Liver (tissue), 9 donors: ENCODE measurements around the gene SMARCC2. TPM values are rescaled to one million over a fixed set of nuclear protein-coding genes. Genes with fewer than 3 reads are reported as not detected.
A peak's percentile ranks its signal among the peaks of the same experiment; 100 is the strongest.

Experiments used
- DNase-seq: peaks from one replicate; pipeline ENCODE4 v3.0.0-alpha.2; 2017; ENCODE audit warnings: low spot score
- H3K27ac ChIP-seq, 2 donors: one replicate each; pipeline ENCODE4 v1.7.0; 2013; ENCODE audit warnings: inconsistent platforms in 2 of 2, low read length in 2 of 2, control low read depth in 1 of 2, low read depth in 1 of 2, mild to moderate bottlenecking in 1 of 2
- H3K27me3 ChIP-seq, 4 donors: one replicate each; pipeline versions ENCODE4 v1.6.1 to v1.7.0; 2013; ENCODE audit warnings: low read length in 3 of 4, inconsistent platforms in 1 of 4, mild to moderate bottlenecking in 1 of 4, moderate library complexity in 1 of 4; ENCODE audit not compliant: control insufficient read depth in 4 of 4, insufficient read depth in 4 of 4
- H3K36me3 ChIP-seq, 4 donors: one replicate each; pipeline versions ENCODE4 v1.6.1 to v1.7.0; 2013; ENCODE audit warnings: low read length in 3 of 4, mild to moderate bottlenecking in 3 of 4, low read depth in 1 of 4, moderate library complexity in 1 of 4; ENCODE audit not compliant: control insufficient read depth in 4 of 4, insufficient read depth in 3 of 4
- H3K4me1 ChIP-seq, 4 donors: one replicate each; pipeline versions ENCODE4 v1.6.1 to v1.7.0; 2013; ENCODE audit warnings: low read length in 3 of 4, mild to moderate bottlenecking in 3 of 4, moderate library complexity in 1 of 4; ENCODE audit not compliant: control insufficient read depth in 4 of 4, insufficient read depth in 4 of 4
- H3K4me3 ChIP-seq, 3 donors: one replicate each; pipeline versions ENCODE4 v1.6.1 to v1.7.0; 2013; ENCODE audit warnings: low read length in 3 of 3, control low read depth in 1 of 3, low read depth in 1 of 3, mild to moderate bottlenecking in 1 of 3
- H3K9ac ChIP-seq, 2 donors: one replicate each; pipeline ENCODE4 v1.7.0; 2013; ENCODE audit warnings: low read length in 2 of 2, mild to moderate bottlenecking in 2 of 2, moderate library complexity in 2 of 2, control low read depth in 1 of 2, low read depth in 1 of 2
- H3K9me3 ChIP-seq, 4 donors: one replicate each; pipeline versions ENCODE4 v1.6.1 to v1.7.0; 2013; ENCODE audit warnings: low read length in 3 of 4; ENCODE audit not compliant: control insufficient read depth in 4 of 4
- EGR1 ChIP-seq, 2 donors: IDR thresholded peaks; 2 replicates each; pipeline ENCODE4 v1.6.1; 2016 to 2018; ENCODE audit warnings: antibody characterized with exemption in 2 of 2, low read depth in 2 of 2
- FOXA1 ChIP-seq: IDR thresholded peaks from 2 replicates; pipeline ENCODE4 v1.6.1; 2016; ENCODE audit warnings: antibody characterized with exemption
- FOXA2 ChIP-seq: IDR thresholded peaks from 2 replicates; pipeline ENCODE4 v1.6.1; 2016; ENCODE audit warnings: antibody characterized with exemption
- GABPA ChIP-seq, 2 donors: IDR thresholded peaks in 1 of 2; conservative IDR thresholded peaks in 1 of 2; 2 replicates each; pipeline ENCODE4 v1.6.1; 2016; ENCODE audit warnings: antibody characterized with exemption in 2 of 2, mild to moderate bottlenecking in 1 of 2, moderate library complexity in 1 of 2
- HNF4A ChIP-seq, 2 donors: conservative IDR thresholded peaks; 2 replicates each; pipeline ENCODE4 v1.6.1; 2016; ENCODE audit warnings: antibody characterized with exemption in 2 of 2, mild to moderate bottlenecking in 2 of 2
- HNF4G ChIP-seq: IDR thresholded peaks from 2 replicates; pipeline ENCODE4 v1.6.1; 2016; ENCODE audit warnings: antibody characterized with exemption
- JUND ChIP-seq, 2 donors: IDR thresholded peaks; 2 replicates each; pipeline ENCODE4 v1.6.1; 2016; ENCODE audit warnings: antibody characterized with exemption in 2 of 2
- NR2F2 ChIP-seq: IDR thresholded peaks from 2 replicates; pipeline ENCODE4 v1.6.1; 2016; ENCODE audit warnings: antibody characterized with exemption
- RAD21 ChIP-seq, 2 donors: IDR thresholded peaks; 2 replicates each; pipeline ENCODE4 v1.6.1; 2016; ENCODE audit warnings: antibody characterized with exemption in 2 of 2, mild to moderate bottlenecking in 2 of 2
- RXRA ChIP-seq, 2 donors: IDR thresholded peaks; 2 replicates each; pipeline ENCODE4 v1.6.1; 2017 to 2018; ENCODE audit warnings: antibody characterized with exemption in 2 of 2, mild to moderate bottlenecking in 1 of 2
- SP1 ChIP-seq: IDR thresholded peaks from 2 replicates; pipeline ENCODE4 v1.6.1; 2018; ENCODE audit warnings: antibody characterized with exemption, mild to moderate bottlenecking
- TAF1 ChIP-seq: conservative IDR thresholded peaks from 2 replicates; pipeline ENCODE4 v1.6.1; 2016; ENCODE audit warnings: antibody characterized with exemption, mild to moderate bottlenecking
- YY1 ChIP-seq: IDR thresholded peaks from 2 replicates; pipeline ENCODE4 v1.6.1; 2016; ENCODE audit warnings: antibody characterized with exemption, mild to moderate bottlenecking
- WGBS: extraction: QIAGEN DNeasy Blood & Tissue Kit; methylation state at CpG from one replicate; pipeline ENCODE4 v1.1.7; 2013; 5-methylcytosine and 5-hydroxymethylcytosine counted together
- polyA plus RNA-seq, 2 donors: library from polyadenylated mRNA; stranded (reverse) in 1 of 2; unstranded in 1 of 2; fragments of 200-250 nt in 1 of 2; fragments of >200 nt in 1 of 2; fragmentation: Nextera tagmentation in 1 of 2; extraction: Ambion mirVana in 1 of 2; gene quantifications; one replicate each; pipeline versions ENCODE4 v1.2.1 to v1.2.3, GENCODE V29; 2013 to 2015
- total RNA-seq, 2 donors: library from RNA; depleted of rRNA; stranded (reverse); fragments of >200 nt; gene quantifications; one replicate each; pipeline ENCODE4 v1.2.3, GENCODE V29; 2014
- TF ChIP-seq, protein P1 (sequence below): IDR thresholded peaks from 2 replicates; pipeline ENCODE4 v1.6.1; 2016; ENCODE audit warnings: antibody characterized with exemption
- TF ChIP-seq, protein P2 (sequence below): IDR thresholded peaks from 2 replicates; pipeline ENCODE4 v1.6.1; 2016; ENCODE audit warnings: antibody characterized with exemption
- TF ChIP-seq, protein P3 (sequence below): IDR thresholded peaks from 2 replicates; pipeline ENCODE4 v1.6.1; 2016; ENCODE audit warnings: antibody characterized with exemption
- TF ChIP-seq, protein P4 (sequence below): fragments of 150-350 bp; IDR thresholded peaks from 2 replicates; pipeline ENCODE4 v1.5.1; 2017; ENCODE audit warnings: improper control_type of control experiment, low read depth, low read length; ENCODE audit not compliant: missing input control
- TF ChIP-seq, protein P5 (sequence below): IDR thresholded peaks from 2 replicates; pipeline ENCODE4 v1.6.1; 2016; ENCODE audit warnings: antibody characterized with exemption, mild to moderate bottlenecking
- donor health status: healthy.
- donor health status: healthy.
- donor health status: healthy.
- donor health status: healthy.
- donor health status: healthy.

Gene SMARCC2
- total and polyA plus RNA-seq, 4 donors = 12.8 to 24.8 (median 22.5) TPM

DNA sequence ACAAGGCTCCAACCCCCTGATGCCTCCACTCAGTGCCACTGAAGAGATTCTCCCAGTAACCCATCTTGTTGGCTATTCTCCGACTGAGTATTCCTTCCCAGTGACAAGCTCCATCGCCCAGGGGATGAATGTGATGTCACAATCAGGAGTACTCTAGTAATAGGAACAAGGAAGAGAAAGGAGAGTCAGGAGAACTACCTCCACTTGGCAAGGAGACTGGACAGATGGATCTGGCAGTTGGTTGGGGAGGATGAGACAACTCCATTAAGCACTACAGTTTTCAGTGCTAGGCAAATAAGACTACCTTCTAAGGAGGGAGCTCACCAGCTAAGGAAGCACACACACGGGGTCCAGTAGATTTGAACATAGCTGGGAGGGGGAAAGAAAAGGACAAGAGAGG is 27.2 kb upstream of the SMARCC2 start:
- Histone ChIP-seq H3K9ac (no peak overlapping the region), H3K4me1 (peaks cover 2 to 24% (median 15%) of the 10 kb centered on the region in 4 donors), H3K9me3 (no peaks in the 10 kb centered on the region), H3K4me3 (no peak overlapping the region), H3K27ac (no peak overlapping the region), H3K27me3 (no peaks in the 10 kb centered on the region), H3K36me3 (peaks cover 7 to 28% (median 24%) of the 10 kb centered on the region in 4 donors)
- TF ChIP-seq, protein P1, sequence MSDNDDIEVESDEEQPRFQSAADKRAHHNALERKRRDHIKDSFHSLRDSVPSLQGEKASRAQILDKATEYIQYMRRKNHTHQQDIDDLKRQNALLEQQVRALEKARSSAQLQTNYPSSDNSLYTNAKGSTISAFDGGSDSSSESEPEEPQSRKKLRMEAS = no peak
- no peak for TF ChIP-seq YY1
- TF ChIP-seq RXRA (IDR thresholded peaks at IDR 0.05) = no peak
- TF ChIP-seq EGR1 (IDR thresholded peaks at IDR 0.05; ENCODE audit: low read depth in 2 of 2) = no peak
- TF ChIP-seq GABPA (IDR thresholded peaks at IDR 0.05 in 1 of 2, conservative IDR thresholded peaks at IDR 0.05 in 1 of 2) = no peak
- TF ChIP-seq, protein P2, sequence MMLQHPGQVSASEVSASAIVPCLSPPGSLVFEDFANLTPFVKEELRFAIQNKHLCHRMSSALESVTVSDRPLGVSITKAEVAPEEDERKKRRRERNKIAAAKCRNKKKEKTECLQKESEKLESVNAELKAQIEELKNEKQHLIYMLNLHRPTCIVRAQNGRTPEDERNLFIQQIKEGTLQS = no peak
- TF ChIP-seq JUND (IDR thresholded peaks at IDR 0.05) = no peak
- TF ChIP-seq, protein P3, sequence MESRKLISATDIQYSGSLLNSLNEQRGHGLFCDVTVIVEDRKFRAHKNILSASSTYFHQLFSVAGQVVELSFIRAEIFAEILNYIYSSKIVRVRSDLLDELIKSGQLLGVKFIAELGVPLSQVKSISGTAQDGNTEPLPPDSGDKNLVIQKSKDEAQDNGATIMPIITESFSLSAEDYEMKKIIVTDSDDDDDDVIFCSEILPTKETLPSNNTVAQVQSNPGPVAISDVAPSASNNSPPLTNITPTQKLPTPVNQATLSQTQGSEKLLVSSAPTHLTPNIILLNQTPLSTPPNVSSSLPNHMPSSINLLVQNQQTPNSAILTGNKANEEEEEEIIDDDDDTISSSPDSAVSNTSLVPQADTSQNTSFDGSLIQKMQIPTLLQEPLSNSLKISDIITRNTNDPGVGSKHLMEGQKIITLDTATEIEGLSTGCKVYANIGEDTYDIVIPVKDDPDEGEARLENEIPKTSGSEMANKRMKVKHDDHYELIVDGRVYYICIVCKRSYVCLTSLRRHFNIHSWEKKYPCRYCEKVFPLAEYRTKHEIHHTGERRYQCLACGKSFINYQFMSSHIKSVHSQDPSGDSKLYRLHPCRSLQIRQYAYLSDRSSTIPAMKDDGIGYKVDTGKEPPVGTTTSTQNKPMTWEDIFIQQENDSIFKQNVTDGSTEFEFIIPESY = no peak
- no peak for DNase-seq
- 95% methylated on average over 3 of the region's 3 CpGs for WGBS

DNA sequence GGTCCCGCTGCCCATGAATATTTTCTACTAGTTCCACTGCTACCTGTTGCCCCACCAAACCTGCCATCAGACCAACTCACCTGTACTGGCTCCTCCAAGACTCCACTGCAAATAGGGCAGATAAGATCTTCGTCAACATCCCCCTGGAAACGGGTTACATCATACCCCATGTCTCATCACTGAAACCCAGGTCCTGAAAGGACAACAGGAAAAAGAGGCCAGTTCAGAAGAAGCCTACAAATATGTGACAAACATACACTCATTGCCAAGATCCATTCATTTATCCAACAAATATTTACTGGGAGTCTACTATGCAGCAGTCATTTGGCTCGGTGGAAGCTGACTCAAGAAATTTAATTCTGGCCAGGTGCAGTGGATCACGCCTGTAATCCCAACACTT is 24.6 kb upstream of the SMARCC2 start:
- TF ChIP-seq HNF4A (conservative IDR thresholded peaks at IDR 0.05) = no peak
- TF ChIP-seq YY1 = no peak
- TF ChIP-seq RAD21 (IDR thresholded peaks at IDR 0.05) = no peak
- TF ChIP-seq JUND (IDR thresholded peaks at IDR 0.05) = no peak
- TF ChIP-seq GABPA (IDR thresholded peaks at IDR 0.05 in 1 of 2, conservative IDR thresholded peaks at IDR 0.05 in 1 of 2) = no peak
- TF ChIP-seq, protein P3 = no peak
- no peak for TF ChIP-seq FOXA1
- TF ChIP-seq NR2F2 = no peak
- no peak for TF ChIP-seq FOXA2
- TF ChIP-seq, protein P4, sequence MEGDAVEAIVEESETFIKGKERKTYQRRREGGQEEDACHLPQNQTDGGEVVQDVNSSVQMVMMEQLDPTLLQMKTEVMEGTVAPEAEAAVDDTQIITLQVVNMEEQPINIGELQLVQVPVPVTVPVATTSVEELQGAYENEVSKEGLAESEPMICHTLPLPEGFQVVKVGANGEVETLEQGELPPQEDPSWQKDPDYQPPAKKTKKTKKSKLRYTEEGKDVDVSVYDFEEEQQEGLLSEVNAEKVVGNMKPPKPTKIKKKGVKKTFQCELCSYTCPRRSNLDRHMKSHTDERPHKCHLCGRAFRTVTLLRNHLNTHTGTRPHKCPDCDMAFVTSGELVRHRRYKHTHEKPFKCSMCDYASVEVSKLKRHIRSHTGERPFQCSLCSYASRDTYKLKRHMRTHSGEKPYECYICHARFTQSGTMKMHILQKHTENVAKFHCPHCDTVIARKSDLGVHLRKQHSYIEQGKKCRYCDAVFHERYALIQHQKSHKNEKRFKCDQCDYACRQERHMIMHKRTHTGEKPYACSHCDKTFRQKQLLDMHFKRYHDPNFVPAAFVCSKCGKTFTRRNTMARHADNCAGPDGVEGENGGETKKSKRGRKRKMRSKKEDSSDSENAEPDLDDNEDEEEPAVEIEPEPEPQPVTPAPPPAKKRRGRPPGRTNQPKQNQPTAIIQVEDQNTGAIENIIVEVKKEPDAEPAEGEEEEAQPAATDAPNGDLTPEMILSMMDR = no peak
- TF ChIP-seq TAF1 = no peak
- no peak for TF ChIP-seq RXRA (IDR thresholded peaks at IDR 0.05)
- TF ChIP-seq, protein P1 = no peak
- no peak for TF ChIP-seq SP1
- TF ChIP-seq, protein P2 = no peak
- TF ChIP-seq EGR1 (IDR thresholded peaks at IDR 0.05; ENCODE audit: low read depth in 2 of 2) = no peak
- no peak for TF ChIP-seq HNF4G
- TF ChIP-seq, protein P5, sequence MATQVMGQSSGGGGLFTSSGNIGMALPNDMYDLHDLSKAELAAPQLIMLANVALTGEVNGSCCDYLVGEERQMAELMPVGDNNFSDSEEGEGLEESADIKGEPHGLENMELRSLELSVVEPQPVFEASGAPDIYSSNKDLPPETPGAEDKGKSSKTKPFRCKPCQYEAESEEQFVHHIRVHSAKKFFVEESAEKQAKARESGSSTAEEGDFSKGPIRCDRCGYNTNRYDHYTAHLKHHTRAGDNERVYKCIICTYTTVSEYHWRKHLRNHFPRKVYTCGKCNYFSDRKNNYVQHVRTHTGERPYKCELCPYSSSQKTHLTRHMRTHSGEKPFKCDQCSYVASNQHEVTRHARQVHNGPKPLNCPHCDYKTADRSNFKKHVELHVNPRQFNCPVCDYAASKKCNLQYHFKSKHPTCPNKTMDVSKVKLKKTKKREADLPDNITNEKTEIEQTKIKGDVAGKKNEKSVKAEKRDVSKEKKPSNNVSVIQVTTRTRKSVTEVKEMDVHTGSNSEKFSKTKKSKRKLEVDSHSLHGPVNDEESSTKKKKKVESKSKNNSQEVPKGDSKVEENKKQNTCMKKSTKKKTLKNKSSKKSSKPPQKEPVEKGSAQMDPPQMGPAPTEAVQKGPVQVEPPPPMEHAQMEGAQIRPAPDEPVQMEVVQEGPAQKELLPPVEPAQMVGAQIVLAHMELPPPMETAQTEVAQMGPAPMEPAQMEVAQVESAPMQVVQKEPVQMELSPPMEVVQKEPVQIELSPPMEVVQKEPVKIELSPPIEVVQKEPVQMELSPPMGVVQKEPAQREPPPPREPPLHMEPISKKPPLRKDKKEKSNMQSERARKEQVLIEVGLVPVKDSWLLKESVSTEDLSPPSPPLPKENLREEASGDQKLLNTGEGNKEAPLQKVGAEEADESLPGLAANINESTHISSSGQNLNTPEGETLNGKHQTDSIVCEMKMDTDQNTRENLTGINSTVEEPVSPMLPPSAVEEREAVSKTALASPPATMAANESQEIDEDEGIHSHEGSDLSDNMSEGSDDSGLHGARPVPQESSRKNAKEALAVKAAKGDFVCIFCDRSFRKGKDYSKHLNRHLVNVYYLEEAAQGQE = no peak
- Histone ChIP-seq H3K36me3 (peaks cover 7 to 38% (median 37%) of the 10 kb centered on the region in 4 donors), H3K27ac (peak overlapping the region in 1 of 2 donors; percentile 7), H3K9ac (no peak overlapping the region), H3K27me3 (no peaks in the 10 kb centered on the region), H3K4me1 (peaks cover 0 to 9% (median 4%) of the 10 kb centered on the region in 4 donors), H3K4me3 (no peak overlapping the region), H3K9me3 (no peaks in the 10 kb centered on the region)
- no peak for DNase-seq
- WGBS = 93% methylated on average over 5 of the region's 5 CpGs
